ACHN (cell line): ENCODE results near the gene CNOT2.
A peak's percentile ranks its signal among the peaks of the same experiment; 100 is the strongest.

Source experiments
- DNase-seq: peaks from one replicate; pipeline ENCODE4 v3.0.0-alpha.2; 2015
- in situ Hi-C: cut with HindIII; loops from 2 replicates; pipeline ENCODE4 v1.10.0; 2017; ENCODE audit warnings: low sequenced_read_pairs, low pct_ligation_motif_present, low pct_unique_long_range_greater_than_20kb

Gene CNOT2

GRCh38 chr12:70338531-70338930 is 95.3 kb downstream of the CNOT2 start:
- DNase-seq: no peak
- in situ Hi-C loops: no loop called here

GRCh38 chr12:70351076-70351475 is 107.8 kb downstream of the CNOT2 start:
- in situ Hi-C loops: no loop called here
- no peak for DNase-seq

GRCh38 chr12:70353780-70354660 is 110.8 kb downstream of the CNOT2 start:
- in situ Hi-C loops: no loop called here
- no peak for DNase-seq

GRCh38 chr12:70354787-70355186 is 111.6 kb downstream of the CNOT2 start:
- in situ Hi-C loops: no loop called here
- DNase-seq: no peak

- in situ Hi-C loops: no loop called here
- no peak for DNase-seq
These were observed 112.7 kb downstream of the CNOT2 start for GRCh38 chr12:70355972-70356371.

- in situ Hi-C loops: no loop called here
These were observed 116.4 kb downstream of the CNOT2 start for GRCh38 chr12:70359458-70360197.

GRCh38 chr12:70360218-70360617 is 117.0 kb downstream of the CNOT2 start:
- in situ Hi-C loops: no loop called here
- DNase-seq: no peak

More at GRCh38 chr12:70359458-70360197, 116.4 kb downstream of the CNOT2 start:
- no peak for DNase-seq

GRCh38 chr12:70364695-70365397 is 121.6 kb downstream of the CNOT2 start:
- no peak for DNase-seq
- in situ Hi-C loops: no loop called here

GRCh38 chr12:70365398-70365647 is 122.1 kb downstream of the CNOT2 start:
- no peak for DNase-seq
- in situ Hi-C loops: no loop called here

GRCh38 chr12:70365648-70366518 is 122.7 kb downstream of the CNOT2 start, which contains the start of gene KCNMB4:
Gene KCNMB4 (plus strand): TSS chr12:70366290. CDS start chr12:70366735, 445 bp downstream.
- in situ Hi-C loops: no loop called here
- DNase-seq: peak; percentile 58

GRCh38 chr12:70366581-70367257 is 123.5 kb downstream of the CNOT2 start:
- in situ Hi-C loops: no loop called here
- DNase-seq: peak; percentile 39

- DNase-seq: no peak
- in situ Hi-C loops: no loop called here
These were observed 124.3 kb downstream of the CNOT2 start for GRCh38 chr12:70367258-70368141.

- in situ Hi-C loops: no loop called here
- no peak for DNase-seq
These were observed 129.6 kb downstream of the CNOT2 start for GRCh38 chr12:70372881-70373280.

GRCh38 chr12:70379846-70380245 is 136.6 kb downstream of the CNOT2 start:
- in situ Hi-C loops: no loop called here
- DNase-seq: no peak

- no peak for DNase-seq
- in situ Hi-C loops: no loop called here
These were observed 140.3 kb downstream of the CNOT2 start for GRCh38 chr12:70383484-70383883.

- no peak for DNase-seq
- in situ Hi-C loops: no loop called here
These were observed 140.7 kb downstream of the CNOT2 start for GRCh38 chr12:70383886-70384285.

- in situ Hi-C loops: no loop called here
- DNase-seq: no peak
These were observed 143.5 kb downstream of the CNOT2 start for GRCh38 chr12:70386771-70387170.
